ENCODE measurements around the gene GABBR2.
"Not testable (repeated sequence)": the region's sequence is repeated elsewhere in the genome, so short reads cannot be mapped to it uniquely, and the experiment has no call there.

The GABBR2 gene

GRCh38 chr9:98684816-98685215 is 23.9 kb downstream of the GABBR2 start:
- DNase-seq = not testable (repeated sequence)

- DNase-seq = no peak
These were observed 30.4 kb downstream of the GABBR2 start for GRCh38 chr9:98678244-98678842.

GRCh38 chr9:98673681-98674080 is 35.1 kb downstream of the GABBR2 start:
- DNase-seq = no peak

- no peak for DNase-seq
These were observed 41.6 kb downstream of the GABBR2 start for GRCh38 chr9:98667005-98667640.

GRCh38 chr9:98665501-98665900 is 43.2 kb downstream of the GABBR2 start:
- DNase-seq = no peak

- no peak for DNase-seq
These were observed 48.2 kb downstream of the GABBR2 start for GRCh38 chr9:98660541-98660940.

- DNase-seq = no peak
These were observed 49.8 kb downstream of the GABBR2 start for GRCh38 chr9:98658951-98659351.

- no peak for DNase-seq
These were observed 50.8 kb downstream of the GABBR2 start for GRCh38 chr9:98657897-98658296.

GRCh38 chr9:98656511-98656910 is 52.2 kb downstream of the GABBR2 start:
- DNase-seq = no peak

- DNase-seq = not testable (repeated sequence)
These were observed 53.3 kb downstream of the GABBR2 start for GRCh38 chr9:98655428-98655827.

GRCh38 chr9:98654247-98654646 is 54.5 kb downstream of the GABBR2 start:
- DNase-seq = no peak

GRCh38 chr9:98652741-98653140 is 56.0 kb downstream of the GABBR2 start:
- DNase-seq = no peak

GRCh38 chr9:98652302-98652701 is 56.4 kb downstream of the GABBR2 start:
- no peak for DNase-seq

- DNase-seq = no peak
These were observed 61.5 kb downstream of the GABBR2 start for GRCh38 chr9:98647236-98647635.

GRCh38 chr9:98644011-98644410 is 64.7 kb downstream of the GABBR2 start:
- no peak for DNase-seq

GRCh38 chr9:98642661-98643312 is 65.9 kb downstream of the GABBR2 start:
- DNase-seq = no peak

GRCh38 chr9:98641695-98642094 is 67.0 kb downstream of the GABBR2 start:
- DNase-seq = no peak

- DNase-seq = no peak
These were observed 68.3 kb downstream of the GABBR2 start for GRCh38 chr9:98640394-98640793.

GRCh38 chr9:98639133-98639532 is 69.6 kb downstream of the GABBR2 start:
- no peak for DNase-seq

- no peak for DNase-seq
These were observed 71.4 kb downstream of the GABBR2 start for GRCh38 chr9:98637381-98637780.

- no peak for DNase-seq
These were observed 73.4 kb downstream of the GABBR2 start for GRCh38 chr9:98635374-98635773.

GRCh38 chr9:98634685-98635336 is 73.9 kb downstream of the GABBR2 start:
- DNase-seq = no peak

- DNase-seq = no peak
These were observed 75.9 kb downstream of the GABBR2 start for GRCh38 chr9:98632839-98633238.

GRCh38 chr9:98627296-98627695 is 81.4 kb downstream of the GABBR2 start:
- no peak for DNase-seq
